Measurements from ENCODE around the gene MMP28. TPM values are rescaled to one million over a fixed set of nuclear protein-coding genes. Genes with fewer than 3 reads are reported as not detected.

The MMP28 gene
- total RNA-seq, 1 experiment from 2014 or later = not detected

DNA sequence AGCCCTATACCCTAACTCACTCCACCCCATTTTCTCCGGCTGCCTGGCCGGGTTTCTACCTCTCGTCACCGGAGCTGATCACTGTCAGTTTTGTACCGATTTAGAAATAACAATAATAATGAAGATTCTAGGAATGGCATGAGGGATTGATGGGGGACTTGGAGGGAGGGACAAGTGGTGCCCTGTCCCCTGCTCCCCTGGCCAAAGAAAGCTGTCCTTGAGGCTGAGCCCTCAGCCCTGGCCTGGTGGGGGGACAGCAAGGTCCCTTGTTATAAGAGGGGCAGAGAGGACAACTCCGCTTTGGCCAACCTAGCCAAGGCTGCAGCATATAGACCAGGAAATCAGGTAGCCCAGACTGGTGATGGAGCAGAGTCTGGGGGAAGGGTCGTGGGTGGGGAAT, 52.9 kb downstream of the MMP28 start:
- Histone ChIP-seq H2BK12ac (ENCODE audit: insufficient read length, low read depth, low read length) (no peak overlapping the region), H3K79me2 (ENCODE audit: insufficient read depth, low read length) (no peaks in the 10 kb centered on the region), H2BK15ac (ENCODE audit: low read depth, low read length) (no peak overlapping the region), H3K23me2 (ENCODE audit: insufficient read length, low read depth, low read length, poor library complexity, severe bottlenecking) (peaks cover 4% of the 10 kb centered on the region), H3K9me3 (ENCODE audit: control insufficient read depth, low read depth, low read length) (no peaks in the 10 kb centered on the region), H2AFZ (ENCODE audit: low read length) (no peak overlapping the region), H3K4me1 (ENCODE audit: insufficient read depth, low read length) (no peaks in the 10 kb centered on the region), H2BK5ac (ENCODE audit: insufficient read length, low read length) (no peak overlapping the region), H3K4me2 (ENCODE audit: insufficient read depth, insufficient read length, low read length) (no peak overlapping the region), H3T11ph (ENCODE audit: low read length) (no peak overlapping the region), H4K20me1 (ENCODE audit: control insufficient read depth, insufficient read depth, insufficient read length) (no peaks in the 10 kb centered on the region), H3K27ac (ENCODE audit: insufficient read length, low read depth, low read length) (no peak overlapping the region), H2AK5ac (ENCODE audit: insufficient read length, low read length) (no peak overlapping the region), H3K23ac (ENCODE audit: insufficient read length, low read depth, low read length) (no peak overlapping the region), H3K4ac (ENCODE audit: low read depth, low read length) (no peak overlapping the region), H2BK120ac (ENCODE audit: low read depth, low read length, poor library complexity, severe bottlenecking) (no peak overlapping the region), H3K27me3 (ENCODE audit: insufficient read depth, low read length) (peaks cover 17% of the 10 kb centered on the region; the same call in 1 of the 2 replicates), H3K14ac (ENCODE audit: insufficient read depth, low read length) (no peak overlapping the region), H3K9ac (ENCODE audit: extremely low read depth, insufficient read length, low read length) (no peak overlapping the region), H2BK20ac (ENCODE audit: low read depth, low read length, poor library complexity, severe bottlenecking) (no peak overlapping the region), H4K5ac (ENCODE audit: insufficient read length, low read depth, low read length) (no peak overlapping the region), H3K79me1 (ENCODE audit: insufficient read depth, low read depth, low read length, poor library complexity, severe bottlenecking) (no peaks in the 10 kb centered on the region), H3K18ac (ENCODE audit: insufficient read length, low read depth, low read length) (no peak overlapping the region), H3K56ac (ENCODE audit: insufficient read length, low read depth, low read length) (no peak overlapping the region), H4K91ac (ENCODE audit: insufficient read length, low read depth, low read length) (no peak overlapping the region), H4K8ac (replicated peaks; ENCODE audit: insufficient read length, low read depth, low read length) (no peak overlapping the region)
- peak overlapping the region in 1 of 2 experiments; percentile 26; a peak in 1 of 5 replicates for H3K4me3 Mint-ChIP-seq
- peaks cover 0 to 6% of the 10 kb centered on the region in 2 experiments; a peak in 2 of 5 replicates for H3K9me3 Mint-ChIP-seq
- TF ChIP-seq, protein P1, sequence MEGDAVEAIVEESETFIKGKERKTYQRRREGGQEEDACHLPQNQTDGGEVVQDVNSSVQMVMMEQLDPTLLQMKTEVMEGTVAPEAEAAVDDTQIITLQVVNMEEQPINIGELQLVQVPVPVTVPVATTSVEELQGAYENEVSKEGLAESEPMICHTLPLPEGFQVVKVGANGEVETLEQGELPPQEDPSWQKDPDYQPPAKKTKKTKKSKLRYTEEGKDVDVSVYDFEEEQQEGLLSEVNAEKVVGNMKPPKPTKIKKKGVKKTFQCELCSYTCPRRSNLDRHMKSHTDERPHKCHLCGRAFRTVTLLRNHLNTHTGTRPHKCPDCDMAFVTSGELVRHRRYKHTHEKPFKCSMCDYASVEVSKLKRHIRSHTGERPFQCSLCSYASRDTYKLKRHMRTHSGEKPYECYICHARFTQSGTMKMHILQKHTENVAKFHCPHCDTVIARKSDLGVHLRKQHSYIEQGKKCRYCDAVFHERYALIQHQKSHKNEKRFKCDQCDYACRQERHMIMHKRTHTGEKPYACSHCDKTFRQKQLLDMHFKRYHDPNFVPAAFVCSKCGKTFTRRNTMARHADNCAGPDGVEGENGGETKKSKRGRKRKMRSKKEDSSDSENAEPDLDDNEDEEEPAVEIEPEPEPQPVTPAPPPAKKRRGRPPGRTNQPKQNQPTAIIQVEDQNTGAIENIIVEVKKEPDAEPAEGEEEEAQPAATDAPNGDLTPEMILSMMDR (conservative IDR thresholded peaks at IDR 0.05) = no peak
- peaks cover 7 to 16% of the 10 kb centered on the region in 2 experiments for H3K4me1 Mint-ChIP-seq
- no peaks in the 10 kb centered on the region; a peak in 1 of 7 replicates for H3K36me3 Mint-ChIP-seq (ENCODE audit: insufficient read depth in 1 of 3, low read depth in 3 of 3)
- WGBS (ENCODE audit: extremely low coverage, insufficient read length, low lambda C conversion rate) = no CpG with 5 or more reads among the region's 7 CpGs
- DNase-seq = no peak
- H3K27me3 Mint-ChIP-seq (ENCODE audit: low read depth) = peaks cover 63% of the 10 kb centered on the region
- no peak overlapping the region for H3K27ac Mint-ChIP-seq

Data from H9 (cell line).